ENCODE results near the gene POC1A. TPM values are rescaled to one million over a fixed set of nuclear protein-coding genes. Genes with fewer than 3 reads are reported as not detected.
A peak's percentile ranks its signal among the peaks of the same experiment; 100 is the strongest.

POC1A gene
- total RNA-seq, 6 donors from 2014 or later, result 1.0 to 4.2 (median 2.8) TPM

DNA sequence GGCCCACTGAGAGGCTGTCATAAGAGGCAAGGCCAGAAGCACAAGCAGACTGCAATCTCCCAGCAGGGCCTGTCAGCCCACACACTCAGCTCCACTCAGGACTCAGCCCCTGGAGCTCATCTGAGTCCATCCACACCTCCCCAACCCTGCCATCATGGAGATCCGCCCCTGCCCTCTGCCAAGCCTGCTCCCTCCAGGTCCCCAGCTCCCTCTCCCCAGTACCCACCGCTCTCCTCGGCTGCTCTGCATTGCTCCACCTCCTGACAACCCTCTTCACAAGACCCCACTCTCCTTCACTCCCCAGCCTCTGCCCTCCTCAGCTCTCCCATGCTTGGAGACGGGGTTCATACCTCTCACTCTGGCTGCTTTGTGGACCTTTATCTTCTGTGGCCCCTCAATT lies 11.1 kb downstream of the POC1A start:
- H3K27ac ChIP-seq, result no peak overlapping the region
- peaks cover 3 to 7% (median 5%) of the 10 kb centered on the region in 4 donors for H3K4me1 ChIP-seq
- no peaks in the 10 kb centered on the region for H3K27me3 ChIP-seq
- no peak for ATAC-seq (ENCODE audit: low FRiP score in 2 of 2)
- no peak for DNase-seq
- H3K4me3 ChIP-seq, result no peak overlapping the region
- no peak for TF ChIP-seq POLR2AphosphoS5 (IDR thresholded peaks at IDR 0.05)
- WGBS, 2 donors, result 100% methylated on average over 4 of the region's 4 CpGs
- peaks cover 0 to 7% (median 0%) of the 10 kb centered on the region in 4 donors for H3K36me3 ChIP-seq
- no peaks in the 10 kb centered on the region for H3K9me3 ChIP-seq

DNA sequence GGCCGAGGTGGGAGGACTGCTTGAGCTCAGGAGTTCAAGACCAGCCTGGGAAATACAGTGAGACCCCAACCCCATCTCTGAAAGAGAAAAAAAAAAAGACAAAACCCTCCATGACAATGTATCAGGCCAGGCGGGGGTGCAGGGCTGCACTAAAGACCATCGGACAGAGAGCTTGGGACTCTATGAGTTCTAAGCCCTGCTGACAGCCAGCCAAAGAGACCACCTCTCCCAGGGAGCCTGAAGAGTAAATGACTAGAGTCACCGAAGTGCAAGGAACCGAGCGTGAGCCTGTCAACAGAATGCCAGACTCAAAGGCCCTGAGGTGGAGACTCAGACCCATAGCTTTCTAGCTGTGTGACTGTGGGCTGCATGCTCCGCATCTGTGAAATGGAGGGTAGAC lies 12.5 kb downstream of the POC1A start:
- H3K4me1 ChIP-seq, result peaks cover 15 to 20% (median 19%) of the 10 kb centered on the region in 4 donors
- no peak overlapping the region for H3K27ac ChIP-seq
- DNase-seq, result no peak
- peaks cover 0 to 7% (median 0%) of the 10 kb centered on the region in 4 donors for H3K36me3 ChIP-seq
- no peak for ATAC-seq (ENCODE audit: low FRiP score in 2 of 2)
- TF ChIP-seq POLR2A (IDR thresholded peaks at IDR 0.05), result no peak
- TF ChIP-seq POLR2AphosphoS5 (IDR thresholded peaks at IDR 0.05), result no peak
- no peak for TF ChIP-seq EP300 (IDR thresholded peaks at IDR 0.05)
- TF ChIP-seq, protein P1, sequence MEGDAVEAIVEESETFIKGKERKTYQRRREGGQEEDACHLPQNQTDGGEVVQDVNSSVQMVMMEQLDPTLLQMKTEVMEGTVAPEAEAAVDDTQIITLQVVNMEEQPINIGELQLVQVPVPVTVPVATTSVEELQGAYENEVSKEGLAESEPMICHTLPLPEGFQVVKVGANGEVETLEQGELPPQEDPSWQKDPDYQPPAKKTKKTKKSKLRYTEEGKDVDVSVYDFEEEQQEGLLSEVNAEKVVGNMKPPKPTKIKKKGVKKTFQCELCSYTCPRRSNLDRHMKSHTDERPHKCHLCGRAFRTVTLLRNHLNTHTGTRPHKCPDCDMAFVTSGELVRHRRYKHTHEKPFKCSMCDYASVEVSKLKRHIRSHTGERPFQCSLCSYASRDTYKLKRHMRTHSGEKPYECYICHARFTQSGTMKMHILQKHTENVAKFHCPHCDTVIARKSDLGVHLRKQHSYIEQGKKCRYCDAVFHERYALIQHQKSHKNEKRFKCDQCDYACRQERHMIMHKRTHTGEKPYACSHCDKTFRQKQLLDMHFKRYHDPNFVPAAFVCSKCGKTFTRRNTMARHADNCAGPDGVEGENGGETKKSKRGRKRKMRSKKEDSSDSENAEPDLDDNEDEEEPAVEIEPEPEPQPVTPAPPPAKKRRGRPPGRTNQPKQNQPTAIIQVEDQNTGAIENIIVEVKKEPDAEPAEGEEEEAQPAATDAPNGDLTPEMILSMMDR (IDR thresholded peaks at IDR 0.05), result no peak
- WGBS, 2 donors, result 95 to 96% methylated on average over 6 to 7 of the region's 7 CpGs
- H3K4me3 ChIP-seq, result no peak overlapping the region
- H3K27me3 ChIP-seq, result no peaks in the 10 kb centered on the region
- no peaks in the 10 kb centered on the region for H3K9me3 ChIP-seq

DNA sequence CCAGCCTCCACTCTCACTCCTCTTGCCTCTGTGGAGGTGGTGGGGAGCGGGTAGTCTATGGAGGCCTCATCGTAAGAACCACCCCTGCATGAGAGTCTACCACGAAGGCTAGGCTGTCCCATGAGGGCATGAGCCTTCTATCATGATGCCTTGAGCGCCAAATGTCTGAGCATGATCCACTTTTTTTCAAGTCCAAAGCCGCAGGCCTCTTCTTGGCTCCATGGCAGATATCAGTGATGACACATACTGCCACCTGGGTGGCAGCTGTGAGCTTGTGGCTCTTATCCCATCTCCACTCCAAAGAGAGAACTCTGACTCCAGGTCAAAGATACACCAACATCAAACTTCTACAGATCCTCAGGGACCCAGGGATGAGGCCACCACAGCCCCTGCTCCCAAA lies 13.5 kb downstream of the POC1A start:
- DNase-seq (no peak), ATAC-seq (ENCODE audit: low FRiP score in 2 of 2) (no peak)
- TF ChIP-seq POLR2AphosphoS5 (IDR thresholded peaks at IDR 0.05), result no peak
- TF ChIP-seq POLR2A (IDR thresholded peaks at IDR 0.05), result no peak
- TF ChIP-seq, protein P1 (IDR thresholded peaks at IDR 0.05), result no peak
- no peak for TF ChIP-seq EP300 (IDR thresholded peaks at IDR 0.05)
- Histone ChIP-seq H3K9me3 (no peaks in the 10 kb centered on the region), H3K4me3 (no peak overlapping the region), H3K27me3 (no peaks in the 10 kb centered on the region), H3K36me3 (peaks cover 0 to 7% (median 0%) of the 10 kb centered on the region in 4 donors), H3K4me1 (peaks cover 21 to 29% (median 27%) of the 10 kb centered on the region in 4 donors), H3K27ac (no peak overlapping the region)
- 86 to 98% methylated on average over 3 to 5 of the region's 5 CpGs for WGBS, 2 donors

DNA sequence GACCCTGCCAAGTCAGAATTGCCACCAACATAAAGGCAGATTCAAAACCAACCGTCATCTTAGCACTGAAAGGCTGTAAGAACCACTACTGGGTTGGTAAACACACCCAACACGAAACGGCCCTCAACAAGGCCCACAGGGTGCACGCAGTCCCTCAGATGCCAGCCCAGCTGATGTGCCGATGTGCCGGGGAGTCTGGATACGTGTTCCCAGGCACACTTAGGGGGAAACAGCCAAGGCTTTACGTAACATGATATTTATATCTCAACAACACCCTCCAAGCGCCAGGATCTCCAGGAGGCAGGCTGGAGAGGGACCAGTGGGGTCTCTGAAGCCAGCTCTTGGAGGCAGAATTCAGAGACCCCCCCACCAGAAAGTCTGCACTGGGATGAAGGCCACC lies 14.2 kb downstream of the POC1A start:
- no peaks in the 10 kb centered on the region for H3K9me3 ChIP-seq
- no peak for ATAC-seq (ENCODE audit: low FRiP score in 2 of 2)
- H3K4me1 ChIP-seq, result peaks cover 21 to 34% (median 29%) of the 10 kb centered on the region in 4 donors
- peaks cover 0 to under 1% (median 0%) of the 10 kb centered on the region in 4 donors for H3K36me3 ChIP-seq
- 76 to 90% methylated on average over 4 to 9 of the region's 9 CpGs for WGBS, 2 donors
- TF ChIP-seq POLR2A (IDR thresholded peaks at IDR 0.05) (no peak), EP300 (IDR thresholded peaks at IDR 0.05) (no peak)
- TF ChIP-seq, protein P1 (IDR thresholded peaks at IDR 0.05), result no peak
- DNase-seq, result peak in 1 of 2 donors; percentile 16
- H3K27ac ChIP-seq, result no peak overlapping the region
- no peak overlapping the region for H3K4me3 ChIP-seq
- no peaks in the 10 kb centered on the region for H3K27me3 ChIP-seq

DNA sequence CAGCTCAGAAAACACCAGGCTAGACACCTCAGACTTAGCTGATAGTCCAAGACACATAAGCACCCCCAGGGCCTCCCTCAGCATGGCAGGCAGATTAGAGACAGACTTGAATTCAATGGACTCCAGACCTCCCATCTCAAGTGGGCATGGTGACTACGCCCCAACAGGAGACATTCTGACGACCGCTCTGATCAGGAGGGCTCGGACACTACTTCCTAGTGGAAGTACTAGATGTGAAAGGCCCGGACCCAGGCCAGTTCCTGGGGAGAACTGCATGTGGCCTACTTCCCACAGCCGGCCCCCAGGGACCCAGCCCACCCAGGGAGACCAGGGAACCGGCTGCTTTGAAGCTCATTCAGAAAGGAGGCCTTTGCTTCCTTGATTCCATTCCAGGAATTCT lies 16.9 kb downstream of the POC1A start:
- Histone ChIP-seq H3K27me3 (no peaks in the 10 kb centered on the region), H3K27ac (peak overlapping the region; percentile 79 to 94 (median 90)), H3K4me3 (no peak overlapping the region), H3K9me3 (no peaks in the 10 kb centered on the region), H3K4me1 (peaks cover 18 to 39% (median 27%) of the 10 kb centered on the region in 4 donors), H3K36me3 (no peaks in the 10 kb centered on the region)
- DNase-seq, result peak in 1 of 2 donors; percentile 20
- TF ChIP-seq, protein P1 (IDR thresholded peaks at IDR 0.05), result no peak
- TF ChIP-seq EP300 (IDR thresholded peaks at IDR 0.05) (no peak), POLR2AphosphoS5 (IDR thresholded peaks at IDR 0.05) (no peak), POLR2A (IDR thresholded peaks at IDR 0.05) (no peak)
- ATAC-seq (ENCODE audit: low FRiP score in 2 of 2), result no peak
- 80% methylated on average over 7 of the region's 7 CpGs; no CpG with 5 or more reads in 1 of the 2 donors for WGBS, 2 donors

Data from upper lobe of left lung (tissue), 6 donors.